ENCODE results near the gene PRDX6.

DNA sequence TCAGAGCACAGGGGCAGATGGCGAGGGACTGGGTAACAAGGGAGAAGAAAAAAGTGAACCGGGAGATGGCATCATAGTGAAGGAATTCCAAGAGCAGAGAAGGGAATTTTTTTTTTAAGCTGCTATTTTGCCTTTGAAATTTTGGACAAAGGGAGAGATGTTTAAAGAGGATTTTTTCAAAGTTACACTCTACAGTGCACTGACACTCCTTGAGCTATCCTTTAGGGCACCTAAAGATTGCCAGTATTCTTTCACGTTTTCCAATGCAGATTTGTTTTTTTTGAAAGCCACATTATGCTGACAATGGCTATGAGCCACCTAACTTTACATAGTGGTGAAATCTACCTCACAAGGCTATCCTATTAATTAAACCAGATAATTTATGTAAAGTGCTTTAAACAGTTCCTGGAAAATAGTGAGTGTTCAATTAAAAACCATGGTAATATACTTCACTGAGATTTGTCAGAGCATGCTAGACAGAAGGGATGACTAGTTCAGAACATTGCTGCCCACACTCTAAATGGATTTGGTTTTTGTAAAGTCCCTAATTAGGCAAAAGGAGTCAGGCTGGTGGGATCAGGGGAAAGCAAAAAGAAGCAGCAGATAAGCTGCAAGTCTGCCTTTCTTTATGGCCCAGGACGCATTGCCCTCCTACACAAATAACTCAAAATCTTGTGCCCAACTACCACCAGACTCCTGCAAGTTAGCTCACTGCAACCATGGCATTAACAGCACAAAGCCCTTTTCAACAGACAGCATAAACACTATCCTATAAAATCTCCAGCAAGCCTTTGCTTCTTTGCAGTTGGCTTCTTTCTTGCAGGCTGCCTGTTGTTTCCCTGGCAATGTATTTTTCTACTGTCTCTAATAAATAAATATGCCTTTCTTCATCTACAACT is 53.9 kb downstream of the PRDX6 start:
- TF ChIP-seq CTCF (IDR thresholded peaks at IDR 0.05) (no peak), EZH2 (IDR thresholded peaks at IDR 0.05; ENCODE audit: borderline replicate concordance, insufficient read depth, low read depth, low read length, poor library complexity, severe bottlenecking) (no peak)
